ENCODE measurements around the gene RPL36A. TPM values are rescaled to one million over a fixed set of nuclear protein-coding genes. Genes with fewer than 3 reads are reported as not detected.

Gene RPL36A
- total RNA-seq (2013; cell fraction: nucleolus; rRNA removed), result 262 and 314 TPM in 2 replicates
- 1,479 and 1,585 TPM in 2 replicates for total RNA-seq (2014; rRNA removed)
- total RNA-seq (2014; rRNA removed; fragmentation: Illumina TruSeq; extraction: Trizol), result 3,614 and 3,813 TPM in 2 replicates
- 425 and 522 TPM in 2 replicates for total RNA-seq (2021)
- polyA plus RNA-seq (2011; ENCODE audit: low read depth), result 219 TPM
- 3,267 and 3,973 TPM in 2 replicates for polyA plus RNA-seq (2011; rRNA removed)
- 615 and 2,011 TPM in 2 replicates for polyA plus RNA-seq (2011; cell fraction: cytosol; rRNA removed)
- polyA plus RNA-seq (2011; cell fraction: nucleus; rRNA removed), result 664 and 927 TPM in 2 replicates
- polyA plus RNA-seq (2012), result 1,929 and 2,829 TPM in 2 replicates
- polyA plus RNA-seq (2014; fragmentation: Illumina TruSeq; extraction: Trizol), result 4,528 and 6,688 TPM in 2 replicates
- 1,000 to 10,000 TPM; 3,535 to 3,952 TPM for polyA plus RNA-seq (2014; fragmentation: Nextera tagmentation; extraction: Ambion mirVana)
- 2,484 and 3,273 TPM in 2 replicates for polyA plus RNA-seq (2014; rRNA removed)
- 100 to 1,000 TPM; 771 to 830 TPM for polyA plus RNA-seq (2016; fragmentation: Nextera tagmentation; extraction: Ambion mirVana)
- 153 and 443 TPM in 2 replicates for polyA minus RNA-seq (2011; rRNA and poly(A)+ RNA removed)
- 65.4 and 82.9 TPM in 2 replicates for polyA minus RNA-seq (2011; cell fraction: cytosol; rRNA and poly(A)+ RNA removed)
- 56.8 and 89.8 TPM in 2 replicates for polyA minus RNA-seq (2011; cell fraction: nucleus; rRNA and poly(A)+ RNA removed)
- Bru-seq, nascent RNA, result percentile 95 among the genes with signal in this experiment
- BruChase-seq, experiment 1, labeled RNA remaining after a 6-hour chase, result percentile 87 among the genes with signal in this experiment
- percentile 89 among the genes with signal in this experiment for BruChase-seq, experiment 2, labeled RNA remaining after a 2-hour chase
- long read RNA-seq, experiment 1, transcript RPL36A-203 (5 exons, 910 nt), result major isoform, 295 of 302 reads
- long read RNA-seq, experiment 1, partial matches to known transcripts, result 1 of 302 reads
- long read RNA-seq, experiment 1, other reads (novel, unspliced or antisense), result 3 of 302 reads
- long read RNA-seq, experiment 2, transcript RPL36A-202 (4 exons, 691 nt), result minor isoform, 8 of 451 reads
- long read RNA-seq, experiment 2, transcript RPL36A-203 (5 exons, 910 nt), result major isoform, 409 of 451 reads
- long read RNA-seq, experiment 2, transcript RPL36A-204 (3 exons, 2,240 nt), result minor isoform, 10 of 451 reads
- long read RNA-seq, experiment 2, partial matches to known transcripts, result 3 of 451 reads
- long read RNA-seq, experiment 2, other reads (novel, unspliced or antisense), result 17 of 451 reads

DNA sequence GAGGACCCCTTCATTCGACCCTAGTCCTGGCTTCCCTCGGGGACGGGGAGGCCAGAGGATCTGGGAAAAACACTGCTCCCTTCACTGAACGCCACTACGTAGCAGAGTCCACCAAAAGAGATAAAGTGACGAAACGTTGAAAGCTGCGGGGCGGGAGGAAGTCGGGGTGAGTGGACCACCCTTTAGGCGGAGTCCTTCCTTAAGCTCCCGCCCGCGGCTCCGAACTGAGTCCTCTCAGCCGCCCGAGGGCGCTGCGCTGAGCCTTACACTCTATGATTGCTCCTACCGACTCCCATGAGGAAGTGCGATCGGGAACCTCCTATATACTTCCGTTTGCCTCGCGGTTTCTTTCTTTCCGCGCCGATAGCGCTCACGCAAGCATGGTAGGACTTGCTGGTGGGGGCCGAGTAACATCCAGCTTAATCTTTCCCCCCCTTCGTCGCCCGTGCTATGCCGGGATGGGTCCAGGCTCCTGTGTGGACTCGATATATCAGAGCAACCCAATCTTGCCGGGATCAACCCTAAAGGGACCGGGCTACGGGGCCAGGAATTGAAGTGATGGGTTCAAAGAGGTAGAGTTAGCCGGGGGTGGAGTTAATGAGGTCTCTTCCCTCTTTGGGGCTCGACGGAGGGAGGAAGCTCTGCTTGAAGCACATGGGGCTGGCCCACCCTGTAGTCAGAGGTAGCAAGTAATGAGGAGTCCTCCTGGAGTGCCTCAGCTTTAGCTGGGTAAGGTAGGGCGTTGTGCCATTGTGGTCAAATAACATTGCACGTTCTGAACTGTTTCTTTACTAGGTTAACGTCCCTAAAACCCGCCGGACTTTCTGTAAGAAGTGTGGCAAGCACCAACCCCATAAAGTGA is at the start of gene RPL36A:
TSS of gene RPL36A (plus strand) at position 348 of the 862 bp plus-strand sequence. CDS start at position 381, 33 bp downstream.
- CTCF ChIA-PET, result interaction anchor here (0.6 to 2.1 kb wide), 8 partner anchors 11 to 42 kb away, joined by 3 to 9 read pairs (median 4); partner anchors contain the start of gene TIMM8A
- peak within 1 kb of the TSS; percentile 76 for H3K27ac ChIP-seq (ENCODE audit: control insufficient read depth, insufficient read depth)
- peaks cover 28% of the 10 kb centered on the region for H3K79me2 ChIP-seq (ENCODE audit: control insufficient read depth, insufficient read depth, low read length)
- H3K4me1 ChIP-seq (ENCODE audit: control insufficient read depth, insufficient read depth, low read length), result no peaks in the 10 kb centered on the region
- SMC1A ChIA-PET (ENCODE audit: uncharacterized antibody, unreplicated experiment), result interaction anchor here (1.1 to 2.0 kb wide), 4 partner anchors 22 to 42 kb away, joined by 4 to 6 read pairs (median 5); partner anchors contain the start of gene TIMM8A
- POLR2A ChIA-PET, result interaction anchor here (1.2 to 2.6 kb wide), 4 partner anchors 14 to 43 kb away, joined by 3 to 12 read pairs (median 6); partner anchors contain the start of genes GLA and TIMM8A
- DNase-seq (ENCODE audit: low read depth, low spot score), result peak; percentile 63
- peak within 1 kb of the TSS; percentile 85 for H2AFZ ChIP-seq (ENCODE audit: control insufficient read depth, low read depth, low read length)
- no peaks in the 10 kb centered on the region for H3K9me3 ChIP-seq (replicated peaks; ENCODE audit: control insufficient read depth, insufficient read depth, low read length)
- H3K4me3 ChIP-seq, result peak within 1 kb of the TSS; percentile 72
- RAD21 ChIA-PET (ENCODE audit: unreplicated experiment), result interaction anchor here (1.0 kb wide), 1 partner anchor 42 kb away, joined by 4 read pairs; the partner anchor contains the start of gene TIMM8A
- TSS peak; percentile 79 for BruUV-seq (replicated peaks)
- no peaks in the 10 kb centered on the region for H3K27me3 ChIP-seq (replicated peaks in 1 of 2; ENCODE audit: control insufficient read depth in 2 of 2, insufficient read depth in 2 of 2, low read length in 1 of 2)
- in situ Hi-C loops (cut with MboI), result no loop called here
- intact Hi-C loops (cut with micrococcal nuclease; ENCODE audit: unreplicated experiment), result loop anchor here (2.0 to 5.0 kb wide), 2 partner anchors 18 to 569 kb away; partner anchors contain the start of genes CSTF2 and HNRNPH2
- H3K36me3 ChIP-seq (ENCODE audit: control insufficient read depth in 2 of 2, insufficient read depth in 2 of 2, low read length in 1 of 2), result no peaks in the 10 kb centered on the region; a peak in 1 of 4 replicates
- peak within 1 kb of the TSS; percentile 88 for H3K9ac ChIP-seq (ENCODE audit: control insufficient read depth, insufficient read depth, low read length)
- no peak for FAIRE-seq
- peak; percentile 85 for ATAC-seq
- WGBS (ENCODE audit: insufficient coverage, insufficient replicate concordance, low lambda C conversion rate, missing lambda C conversion rate), result 28% methylated on average over 47 of the region's 47 CpGs
- H4K20me1 ChIP-seq (ENCODE audit: control insufficient read depth, insufficient read depth), result no peaks in the 10 kb centered on the region
- peak within 1 kb of the TSS; percentile 72 for H3K4me2 ChIP-seq (ENCODE audit: control insufficient read depth, insufficient read depth)
- TF ChIP-seq, protein P1, sequence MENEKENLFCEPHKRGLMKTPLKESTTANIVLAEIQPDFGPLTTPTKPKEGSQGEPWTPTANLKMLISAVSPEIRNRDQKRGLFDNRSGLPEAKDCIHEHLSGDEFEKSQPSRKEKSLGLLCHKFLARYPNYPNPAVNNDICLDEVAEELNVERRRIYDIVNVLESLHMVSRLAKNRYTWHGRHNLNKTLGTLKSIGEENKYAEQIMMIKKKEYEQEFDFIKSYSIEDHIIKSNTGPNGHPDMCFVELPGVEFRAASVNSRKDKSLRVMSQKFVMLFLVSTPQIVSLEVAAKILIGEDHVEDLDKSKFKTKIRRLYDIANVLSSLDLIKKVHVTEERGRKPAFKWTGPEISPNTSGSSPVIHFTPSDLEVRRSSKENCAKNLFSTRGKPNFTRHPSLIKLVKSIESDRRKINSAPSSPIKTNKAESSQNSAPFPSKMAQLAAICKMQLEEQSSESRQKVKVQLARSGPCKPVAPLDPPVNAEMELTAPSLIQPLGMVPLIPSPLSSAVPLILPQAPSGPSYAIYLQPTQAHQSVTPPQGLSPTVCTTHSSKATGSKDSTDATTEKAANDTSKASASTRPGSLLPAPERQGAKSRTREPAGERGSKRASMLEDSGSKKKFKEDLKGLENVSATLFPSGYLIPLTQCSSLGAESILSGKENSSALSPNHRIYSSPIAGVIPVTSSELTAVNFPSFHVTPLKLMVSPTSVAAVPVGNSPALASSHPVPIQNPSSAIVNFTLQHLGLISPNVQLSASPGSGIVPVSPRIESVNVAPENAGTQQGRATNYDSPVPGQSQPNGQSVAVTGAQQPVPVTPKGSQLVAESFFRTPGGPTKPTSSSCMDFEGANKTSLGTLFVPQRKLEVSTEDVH (IDR thresholded peaks at IDR 0.05; ENCODE audit: low read depth, partially characterized antibody), result no peak
- no peak for TF ChIP-seq YBX1 (IDR thresholded peaks at IDR 0.05)
- peak; percentile 88 for TF ChIP-seq RUNX3 (IDR thresholded peaks at IDR 0.05; ENCODE audit: low read length)
- TF ChIP-seq DPF2 (IDR thresholded peaks at IDR 0.05), result no peak
- TF ChIP-seq, protein P2, sequence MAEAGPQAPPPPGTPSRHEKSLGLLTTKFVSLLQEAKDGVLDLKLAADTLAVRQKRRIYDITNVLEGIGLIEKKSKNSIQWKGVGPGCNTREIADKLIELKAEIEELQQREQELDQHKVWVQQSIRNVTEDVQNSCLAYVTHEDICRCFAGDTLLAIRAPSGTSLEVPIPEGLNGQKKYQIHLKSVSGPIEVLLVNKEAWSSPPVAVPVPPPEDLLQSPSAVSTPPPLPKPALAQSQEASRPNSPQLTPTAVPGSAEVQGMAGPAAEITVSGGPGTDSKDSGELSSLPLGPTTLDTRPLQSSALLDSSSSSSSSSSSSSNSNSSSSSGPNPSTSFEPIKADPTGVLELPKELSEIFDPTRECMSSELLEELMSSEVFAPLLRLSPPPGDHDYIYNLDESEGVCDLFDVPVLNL (IDR thresholded peaks at IDR 0.05; ENCODE audit: low read depth, low read length), result no peak
- peak; percentile 93; the same call in 2 of the 3 replicates for TF ChIP-seq POU2F2 (IDR thresholded peaks at IDR 0.05; ENCODE audit: borderline replicate concordance, low read depth, low read length)
- peak; percentile 61 for TF ChIP-seq RELB (IDR thresholded peaks at IDR 0.05; ENCODE audit: low read depth)
- TF ChIP-seq BHLHE40 (IDR thresholded peaks at IDR 0.05; ENCODE audit: borderline replicate concordance in 1 of 2, low read depth in 2 of 2, low read length in 1 of 2), result 0 out of 4 replicates have a peak, but pooled peaks of 1 of the 2 experiments have one; percentile 27
- TF ChIP-seq GABPA (IDR thresholded peaks at IDR 0.05; ENCODE audit: low read depth), result peak; percentile 83
- TF ChIP-seq MEF2B (IDR thresholded peaks at IDR 0.05; ENCODE audit: partially characterized antibody, poor library complexity, severe bottlenecking), result peak; percentile 21
- peak; percentile 54; the same call in 1 of the 2 replicates for TF ChIP-seq BACH1 (IDR thresholded peaks at IDR 0.05; ENCODE audit: borderline replicate concordance)

All from GM12878 (cell line).